HEK293 (cell line): ENCODE data around the gene ZFC3H1.
A peak's percentile ranks its signal among the peaks of the same experiment; 100 is the strongest.

Experiments
- CTCF ChIA-PET: fragments of 350-600 bp; formaldehyde crosslinking; extraction: SDS; loops from one replicate; lab custom pipeline; 2021; ENCODE audit warnings: antibody characterized with exemption; lab: Yijun Ruan, JAX
- POLR2A ChIA-PET: fragments of 300-600 bp; formaldehyde crosslinking; extraction: SDS; loops from one replicate; lab custom pipeline; 2020; ENCODE audit warnings: antibody characterized with exemption, inconsistent platforms; lab: Yijun Ruan, JAX
- H3K27ac ChIP-seq: fragments of 200-500 bp; sonication (Bioruptor generic); 2 replicates; pipeline ENCODE4 v1.5.1; 2014; ENCODE audit warnings: low read depth, low read length, control low read depth, inconsistent platforms; ENCODE audit errors: extremely low read depth
- H3K36me3 ChIP-seq, 2 experiments: fragments of 200-500 bp in 1 of 2; sonication (Bioruptor generic) in 1 of 2; 1 replicate in 1 of 2; 2 replicates in 1 of 2; pipeline ENCODE4 v1.5.1; 2014 to 2017; ENCODE audit warnings: inconsistent platforms in 2 of 2, low read length in 2 of 2; ENCODE audit not compliant: control insufficient read depth in 2 of 2, insufficient read depth in 1 of 2
- H3K4me1 ChIP-seq: fragments of 200-500 bp; sonication (Bioruptor generic); 2 replicates; pipeline ENCODE4 v1.5.1; 2014; ENCODE audit warnings: mild to moderate bottlenecking, low read length, inconsistent platforms; ENCODE audit not compliant: control insufficient read depth, insufficient read depth
- H3K4me3 ChIP-seq: 2 replicates; pipeline ENCODE4 v1.5.1; 2011; ENCODE audit warnings: low read depth, mild to moderate bottlenecking, control low read depth, low read length, moderate library complexity
- H3K9me3 ChIP-seq: fragments of 200-500 bp; sonication (Bioruptor generic); 2 replicates; pipeline ENCODE4 v1.5.1; 2014; ENCODE audit warnings: low read depth, low read length, inconsistent platforms; ENCODE audit not compliant: control insufficient read depth, insufficient read depth
- EGR2 ChIP-seq: fragments of 450-650 bp; formaldehyde crosslinking; IDR thresholded peaks from 2 replicates; pipeline ENCODE4 v1.5.1; 2016; ENCODE audit warnings: low read depth, missing biosample characterization, missing genetic modification characterization
- IKZF3 ChIP-seq: fragments of 450-650 bp; IDR thresholded peaks from 2 replicates; pipeline ENCODE4 v1.5.0; 2018; ENCODE audit warnings: missing biosample characterization, mild to moderate bottlenecking, missing genetic modification characterization, moderate library complexity
- MYNN ChIP-seq: fragments of 450-650 bp; formaldehyde crosslinking; IDR thresholded peaks from 2 replicates; pipeline ENCODE4 v1.5.1; 2016; ENCODE audit warnings: missing biosample characterization, missing genetic modification characterization, borderline replicate concordance
- RBAK ChIP-seq: fragments of 450-650 bp; formaldehyde crosslinking; IDR thresholded peaks from 2 replicates; pipeline ENCODE4 v1.5.1; 2016; ENCODE audit warnings: missing biosample characterization, missing genetic modification characterization
- REPIN1 ChIP-seq: fragments of 450-650 bp; formaldehyde crosslinking; IDR thresholded peaks from 2 replicates; pipeline ENCODE4 v1.5.1; 2017; ENCODE audit warnings: missing biosample characterization, missing genetic modification characterization, low read depth
- WT1 ChIP-seq: fragments of 450-650 bp; formaldehyde crosslinking; IDR thresholded peaks from 2 replicates; pipeline ENCODE4 v1.5.1; 2016; ENCODE audit warnings: missing biosample characterization, missing genetic modification characterization
- ZBTB20 ChIP-seq: fragments of 450-650 bp; formaldehyde crosslinking; IDR thresholded peaks from 2 replicates; pipeline ENCODE4 v1.5.1; 2016; ENCODE audit warnings: missing biosample characterization, missing genetic modification characterization
- ZNF157 ChIP-seq: fragments of 450-650 bp; formaldehyde crosslinking; IDR thresholded peaks from 2 replicates; pipeline ENCODE4 v1.5.1; 2016; ENCODE audit warnings: missing biosample characterization, missing genetic modification characterization
- ZNF23 ChIP-seq: fragments of 450-650 bp; formaldehyde crosslinking; IDR thresholded peaks from 2 replicates; pipeline ENCODE4 v1.5.1; 2016; ENCODE audit warnings: missing biosample characterization, missing genetic modification characterization, borderline replicate concordance
- ZNF266 ChIP-seq: fragments of 450-650 bp; formaldehyde crosslinking; IDR thresholded peaks from 2 replicates; pipeline ENCODE4 v1.5.1; 2016; ENCODE audit warnings: missing biosample characterization, missing genetic modification characterization, low read depth
- ZNF292 ChIP-seq: fragments of 450-650 bp; formaldehyde crosslinking; IDR thresholded peaks from 2 replicates; pipeline ENCODE4 v1.5.1; 2016; ENCODE audit warnings: low read depth, missing biosample characterization, missing genetic modification characterization, borderline replicate concordance
- ZNF585B ChIP-seq: fragments of 450-650 bp; formaldehyde crosslinking; IDR thresholded peaks from 2 replicates; pipeline ENCODE4 v1.5.1; 2016; ENCODE audit warnings: missing biosample characterization, missing genetic modification characterization
- ZNF626 ChIP-seq: fragments of 450-650 bp; sonication (Bioruptor Pico); formaldehyde crosslinking; IDR thresholded peaks from 2 replicates; pipeline ENCODE4 v1.5.1; 2018; ENCODE audit warnings: missing biosample characterization, missing genetic modification characterization, inconsistent platforms
- ZNF664 ChIP-seq: fragments of 450-650 bp; formaldehyde crosslinking; IDR thresholded peaks from 2 replicates; pipeline ENCODE4 v1.5.1; 2016; ENCODE audit warnings: missing biosample characterization, missing genetic modification characterization
- ZNF707 ChIP-seq: fragments of 450-650 bp; formaldehyde crosslinking; IDR thresholded peaks from 2 replicates; pipeline ENCODE4 v1.5.1; 2016; ENCODE audit warnings: missing biosample characterization, missing genetic modification characterization
- ZNF747 ChIP-seq: fragments of 450-650 bp; formaldehyde crosslinking; IDR thresholded peaks from 2 replicates; pipeline ENCODE4 v1.5.1; 2016; ENCODE audit warnings: missing biosample characterization, missing genetic modification characterization
- TF ChIP-seq, protein P1 (sequence below): fragments of 450-650 bp; formaldehyde crosslinking; IDR thresholded peaks from 2 replicates; pipeline ENCODE4 v1.5.1; 2016; ENCODE audit warnings: missing biosample characterization, missing genetic modification characterization
- TF ChIP-seq, protein P2 (sequence below): fragments of 450-650 bp; formaldehyde crosslinking; IDR thresholded peaks from 2 replicates; pipeline ENCODE4 v1.5.1; 2017; ENCODE audit warnings: missing biosample characterization, missing genetic modification characterization
- TF ChIP-seq, protein P3 (sequence below): fragments of 450-650 bp; formaldehyde crosslinking; IDR thresholded peaks from 2 replicates; pipeline ENCODE4 v1.5.1; 2016; ENCODE audit warnings: missing biosample characterization, missing genetic modification characterization
- TF ChIP-seq, protein P4 (sequence below): fragments of 450-650 bp; formaldehyde crosslinking; optimal IDR thresholded peaks from 2 replicates; pipeline ENCODE3; 2016; ENCODE audit warnings: missing biosample characterization, mild to moderate bottlenecking, missing genetic modification characterization

ZFC3H1 gene

DNA sequence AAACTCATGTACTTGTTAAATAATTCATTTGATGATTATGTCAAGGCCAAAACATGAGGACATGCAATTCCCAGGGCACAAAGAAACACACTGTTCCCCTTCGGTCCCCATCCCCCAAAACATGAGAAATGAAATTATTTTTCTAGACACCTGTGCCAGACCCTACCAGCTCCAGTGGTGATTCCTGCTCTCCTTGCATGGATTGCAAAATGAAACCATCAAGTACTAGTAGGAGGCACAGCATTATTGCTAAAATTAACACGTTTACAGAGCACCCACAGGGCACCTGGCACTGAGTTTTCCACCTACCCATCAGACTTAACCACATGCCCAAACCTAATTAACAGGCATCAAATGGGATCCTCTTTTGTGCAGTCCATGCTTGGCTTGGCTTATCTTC, 76.6 kb downstream of the ZFC3H1 start:
- ChIA-PET CTCF (interaction anchor here (0.5 kb wide), 1 partner anchor 77 kb away, joined by 3 read pairs; the partner anchor contains the start of gene THAP2), POLR2A (no interaction called here)
- H3K27ac ChIP-seq: no peak overlapping the region
- peaks cover 7% of the 10 kb centered on the region; the same call in 1 of the 2 replicates for H3K4me1 ChIP-seq
- no peak overlapping the region for H3K4me3 ChIP-seq
- H3K36me3 ChIP-seq: peaks cover 0 to 3% of the 10 kb centered on the region in 2 experiments; a peak in 1 of 3 replicates
- peak; percentile 80 for TF ChIP-seq EGR2 (tag by site-specific recombination)
- TF ChIP-seq ZNF266 (tag by site-specific recombination): no peak
- H3K9me3 ChIP-seq: no peaks in the 10 kb centered on the region

DNA sequence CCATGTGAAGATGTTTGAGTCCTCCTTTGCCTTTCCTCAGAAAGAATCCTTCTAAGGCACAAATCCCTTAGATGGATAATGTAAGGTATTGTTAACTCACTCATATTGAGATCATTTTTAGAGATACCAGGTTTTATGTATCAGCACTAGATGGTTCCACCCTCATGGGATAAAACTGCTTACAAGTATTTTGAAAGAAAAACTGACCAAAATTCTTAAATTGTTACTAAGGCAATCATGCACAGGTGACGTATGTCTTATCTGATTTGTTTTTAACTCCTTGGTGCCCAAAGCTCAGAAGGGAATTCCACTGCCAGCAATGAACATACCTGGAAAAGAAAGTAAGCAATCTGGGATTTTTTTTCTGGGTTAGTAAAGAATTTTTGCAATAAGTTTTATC, 78.4 kb downstream of the ZFC3H1 start:
- Histone ChIP-seq H3K36me3 (peaks cover 0 to 5% of the 10 kb centered on the region in 2 experiments; a peak in 1 of 3 replicates), H3K4me1 (peaks cover 7% of the 10 kb centered on the region; the same call in 1 of the 2 replicates), H3K9me3 (no peaks in the 10 kb centered on the region), H3K27ac (no peak overlapping the region), H3K4me3 (no peak overlapping the region)
- ChIA-PET POLR2A (no interaction called here), CTCF (no interaction called here)
- TF ChIP-seq WT1: no peak
- TF ChIP-seq, protein P1, sequence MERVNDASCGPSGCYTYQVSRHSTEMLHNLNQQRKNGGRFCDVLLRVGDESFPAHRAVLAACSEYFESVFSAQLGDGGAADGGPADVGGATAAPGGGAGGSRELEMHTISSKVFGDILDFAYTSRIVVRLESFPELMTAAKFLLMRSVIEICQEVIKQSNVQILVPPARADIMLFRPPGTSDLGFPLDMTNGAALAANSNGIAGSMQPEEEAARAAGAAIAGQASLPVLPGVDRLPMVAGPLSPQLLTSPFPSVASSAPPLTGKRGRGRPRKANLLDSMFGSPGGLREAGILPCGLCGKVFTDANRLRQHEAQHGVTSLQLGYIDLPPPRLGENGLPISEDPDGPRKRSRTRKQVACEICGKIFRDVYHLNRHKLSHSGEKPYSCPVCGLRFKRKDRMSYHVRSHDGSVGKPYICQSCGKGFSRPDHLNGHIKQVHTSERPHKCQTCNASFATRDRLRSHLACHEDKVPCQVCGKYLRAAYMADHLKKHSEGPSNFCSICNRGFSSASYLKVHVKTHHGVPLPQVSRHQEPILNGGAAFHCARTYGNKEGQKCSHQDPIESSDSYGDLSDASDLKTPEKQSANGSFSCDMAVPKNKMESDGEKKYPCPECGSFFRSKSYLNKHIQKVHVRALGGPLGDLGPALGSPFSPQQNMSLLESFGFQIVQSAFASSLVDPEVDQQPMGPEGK (tag by site-specific recombination): no peak
- no peak for TF ChIP-seq REPIN1
- TF ChIP-seq, protein P2, sequence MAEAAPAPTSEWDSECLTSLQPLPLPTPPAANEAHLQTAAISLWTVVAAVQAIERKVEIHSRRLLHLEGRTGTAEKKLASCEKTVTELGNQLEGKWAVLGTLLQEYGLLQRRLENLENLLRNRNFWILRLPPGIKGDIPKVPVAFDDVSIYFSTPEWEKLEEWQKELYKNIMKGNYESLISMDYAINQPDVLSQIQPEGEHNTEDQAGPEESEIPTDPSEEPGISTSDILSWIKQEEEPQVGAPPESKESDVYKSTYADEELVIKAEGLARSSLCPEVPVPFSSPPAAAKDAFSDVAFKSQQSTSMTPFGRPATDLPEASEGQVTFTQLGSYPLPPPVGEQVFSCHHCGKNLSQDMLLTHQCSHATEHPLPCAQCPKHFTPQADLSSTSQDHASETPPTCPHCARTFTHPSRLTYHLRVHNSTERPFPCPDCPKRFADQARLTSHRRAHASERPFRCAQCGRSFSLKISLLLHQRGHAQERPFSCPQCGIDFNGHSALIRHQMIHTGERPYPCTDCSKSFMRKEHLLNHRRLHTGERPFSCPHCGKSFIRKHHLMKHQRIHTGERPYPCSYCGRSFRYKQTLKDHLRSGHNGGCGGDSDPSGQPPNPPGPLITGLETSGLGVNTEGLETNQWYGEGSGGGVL (tag by site-specific recombination): no peak
- no peak for TF ChIP-seq ZNF585B (tag by site-specific recombination)
- no peak for TF ChIP-seq ZBTB20 (tag by site-specific recombination)
- no peak for TF ChIP-seq ZNF626 (tag by site-specific recombination)
- TF ChIP-seq MYNN (tag by site-specific recombination): no peak
- TF ChIP-seq, protein P3, sequence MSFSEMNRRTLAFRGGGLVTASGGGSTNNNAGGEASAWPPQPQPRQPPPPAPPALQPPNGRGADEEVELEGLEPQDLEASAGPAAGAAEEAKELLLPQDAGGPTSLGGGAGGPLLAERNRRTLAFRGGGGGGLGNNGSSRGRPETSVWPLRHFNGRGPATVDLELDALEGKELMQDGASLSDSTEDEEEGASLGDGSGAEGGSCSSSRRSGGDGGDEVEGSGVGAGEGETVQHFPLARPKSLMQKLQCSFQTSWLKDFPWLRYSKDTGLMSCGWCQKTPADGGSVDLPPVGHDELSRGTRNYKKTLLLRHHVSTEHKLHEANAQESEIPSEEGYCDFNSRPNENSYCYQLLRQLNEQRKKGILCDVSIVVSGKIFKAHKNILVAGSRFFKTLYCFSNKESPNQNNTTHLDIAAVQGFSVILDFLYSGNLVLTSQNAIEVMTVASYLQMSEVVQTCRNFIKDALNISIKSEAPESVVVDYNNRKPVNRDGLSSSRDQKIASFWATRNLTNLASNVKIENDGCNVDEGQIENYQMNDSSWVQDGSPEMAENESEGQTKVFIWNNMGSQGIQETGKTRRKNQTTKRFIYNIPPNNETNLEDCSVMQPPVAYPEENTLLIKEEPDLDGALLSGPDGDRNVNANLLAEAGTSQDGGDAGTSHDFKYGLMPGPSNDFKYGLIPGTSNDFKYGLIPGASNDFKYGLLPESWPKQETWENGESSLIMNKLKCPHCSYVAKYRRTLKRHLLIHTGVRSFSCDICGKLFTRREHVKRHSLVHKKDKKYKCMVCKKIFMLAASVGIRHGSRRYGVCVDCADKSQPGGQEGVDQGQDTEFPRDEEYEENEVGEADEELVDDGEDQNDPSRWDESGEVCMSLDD (tag by site-specific recombination): no peak
- no peak for TF ChIP-seq ZNF292 (tag by site-specific recombination)
- no peak for TF ChIP-seq IKZF3
- TF ChIP-seq, protein P4, sequence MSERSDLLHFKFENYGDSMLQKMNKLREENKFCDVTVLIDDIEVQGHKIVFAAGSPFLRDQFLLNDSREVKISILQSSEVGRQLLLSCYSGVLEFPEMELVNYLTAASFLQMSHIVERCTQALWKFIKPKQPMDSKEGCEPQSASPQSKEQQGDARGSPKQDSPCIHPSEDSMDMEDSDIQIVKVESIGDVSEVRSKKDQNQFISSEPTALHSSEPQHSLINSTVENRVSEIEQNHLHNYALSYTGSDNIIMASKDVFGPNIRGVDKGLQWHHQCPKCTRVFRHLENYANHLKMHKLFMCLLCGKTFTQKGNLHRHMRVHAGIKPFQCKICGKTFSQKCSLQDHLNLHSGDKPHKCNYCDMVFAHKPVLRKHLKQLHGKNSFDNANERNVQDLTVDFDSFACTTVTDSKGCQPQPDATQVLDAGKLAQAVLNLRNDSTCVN (tag by site-specific recombination): no peak
- no peak for TF ChIP-seq ZNF157 (tag by site-specific recombination)
- TF ChIP-seq ZNF747 (tag by site-specific recombination): no peak
- no peak for TF ChIP-seq ZNF707
- TF ChIP-seq ZNF23 (tag by site-specific recombination): no peak
- no peak for TF ChIP-seq ZNF664 (tag by site-specific recombination)
- no peak for TF ChIP-seq RBAK (tag by site-specific recombination)
